SH-SY5Y (cell line): ENCODE measurements around the gene MAT2B.

ENCODE experiments used
- GATA2 ChIP-seq: IDR thresholded peaks from 2 replicates; pipeline ENCODE4 v1.6.1; 2011; ENCODE audit warnings: mild to moderate bottlenecking, low read depth, low read length
- GATA3 ChIP-seq: IDR thresholded peaks from 2 replicates; pipeline ENCODE4 v1.6.1; 2011; ENCODE audit warnings: low read depth, mild to moderate bottlenecking, low read length, moderate library complexity

GRCh38 chr5:163561339-163561738 lies 55.9 kb downstream of the MAT2B start:
- TF ChIP-seq GATA2, result no peak
- no peak for TF ChIP-seq GATA3
